Chondrocyte (in vitro differentiated cells): ENCODE measurements around the gene FAM227B. TPM values are rescaled to one million over a fixed set of nuclear protein-coding genes. Genes with fewer than 3 reads are reported as not detected.
A peak's percentile ranks its signal among the peaks of the same experiment; 100 is the strongest.

Experiments used
- DNase-seq: peaks from one replicate; pipeline ENCODE4 v3.0.0; 2021; ENCODE audit warnings: mixed read lengths, low spot score
- H3K27ac Mint-ChIP-seq: one replicate; pipeline ENCODE4 v1.8.0; 2021; ENCODE audit warnings: mild to moderate bottlenecking, moderate library complexity, mixed read lengths; ENCODE audit not compliant: unreplicated experiment
- H3K27me3 Mint-ChIP-seq: 2 replicates; pipeline ENCODE4 v1.8.0; 2021; ENCODE audit warnings: low read depth, mixed read lengths
- H3K36me3 Mint-ChIP-seq: 2 replicates; pipeline ENCODE4 v1.8.0; 2021; ENCODE audit warnings: low read depth, mixed read lengths
- H3K4me1 Mint-ChIP-seq: 2 replicates; pipeline ENCODE4 v1.8.0; 2021; ENCODE audit warnings: low read depth, mild to moderate bottlenecking, mixed read lengths
- H3K4me3 Mint-ChIP-seq: one replicate; pipeline ENCODE4 v1.8.0; 2021; ENCODE audit warnings: mild to moderate bottlenecking, moderate library complexity, mixed read lengths; ENCODE audit not compliant: unreplicated experiment
- H3K9me3 Mint-ChIP-seq: 2 replicates; pipeline ENCODE4 v1.8.0; 2021; ENCODE audit warnings: low read depth, mixed read lengths
- CTCF ChIP-seq: fragments of 200-600 bp; sonication (generic); IDR thresholded peaks from 2 replicates; pipeline ENCODE4 v1.5.0; 2021; ENCODE audit warnings: antibody characterized with exemption, mild to moderate bottlenecking, moderate library complexity
- total RNA-seq: library from RNA; stranded (reverse); gene quantifications from 3 replicates; pipeline ENCODE4 v1.2.1, GENCODE V29; 2021

FAM227B gene
- total RNA-seq, 1 donor from 2014 or later: 2.2 TPM

GRCh38 chr15:49428409-49429095 lies 192.1 kb downstream of the FAM227B start:
- Mint-ChIP-seq H3K4me1 (no peaks in the 10 kb centered on the region), H3K27me3 (no peaks in the 10 kb centered on the region)

GRCh38 chr15:49427372-49427771 lies 193.2 kb downstream of the FAM227B start:
- no peak for DNase-seq
- Mint-ChIP-seq H3K27ac (no peak overlapping the region), H3K27me3 (no peaks in the 10 kb centered on the region), H3K4me1 (no peaks in the 10 kb centered on the region), H3K36me3 (no peaks in the 10 kb centered on the region), H3K9me3 (no peaks in the 10 kb centered on the region), H3K4me3 (no peak overlapping the region)
- TF ChIP-seq CTCF: no peak

More at GRCh38 chr15:49428409-49429095, 192.1 kb downstream of the FAM227B start:
- H3K36me3 Mint-ChIP-seq: no peaks in the 10 kb centered on the region
- no peak overlapping the region for H3K4me3 Mint-ChIP-seq
- no peak for DNase-seq
- TF ChIP-seq CTCF: no peak
- no peaks in the 10 kb centered on the region for H3K9me3 Mint-ChIP-seq
- H3K27ac Mint-ChIP-seq: no peak overlapping the region

GRCh38 chr15:49424954-49425353 lies 195.7 kb downstream of the FAM227B start:
- H3K27me3 Mint-ChIP-seq: no peaks in the 10 kb centered on the region
- no peak overlapping the region for H3K27ac Mint-ChIP-seq
- no peaks in the 10 kb centered on the region for H3K36me3 Mint-ChIP-seq
- no peaks in the 10 kb centered on the region for H3K9me3 Mint-ChIP-seq
- H3K4me3 Mint-ChIP-seq: no peak overlapping the region
- TF ChIP-seq CTCF: no peak
- no peak for DNase-seq
- peaks cover 5% of the 10 kb centered on the region for H3K4me1 Mint-ChIP-seq

DNA sequence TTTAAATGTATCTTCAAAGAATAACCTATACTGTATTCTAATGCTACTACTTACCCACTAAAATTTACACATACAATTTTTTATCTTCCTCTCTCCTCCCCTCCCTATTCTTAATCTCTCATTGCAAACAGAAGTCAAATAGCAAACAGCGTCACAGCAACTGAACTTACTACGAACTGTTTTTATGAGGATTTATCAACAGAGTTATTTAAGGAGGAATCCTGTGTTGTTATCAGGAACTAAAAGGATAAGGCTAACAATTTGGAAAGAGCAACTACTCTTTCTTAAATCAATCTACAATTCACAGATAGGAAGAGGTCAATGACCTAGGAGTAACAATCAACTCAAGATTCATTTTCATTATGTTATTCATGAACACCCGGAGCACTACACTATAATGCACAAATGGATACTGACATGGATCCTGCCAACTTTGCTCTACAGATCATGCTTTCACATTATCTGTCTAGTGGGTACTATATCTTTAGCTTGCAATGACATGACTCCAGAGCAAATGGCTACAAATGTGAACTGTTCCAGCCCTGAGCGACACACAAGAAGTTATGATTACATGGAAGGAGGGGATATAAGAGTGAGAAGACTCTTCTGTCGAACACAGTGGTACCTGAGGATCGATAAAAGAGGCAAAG lies 196.6 kb downstream of the FAM227B start:
- no peak overlapping the region for H3K27ac Mint-ChIP-seq
- peaks cover 5% of the 10 kb centered on the region for H3K4me1 Mint-ChIP-seq
- no peak for DNase-seq
- no peak overlapping the region for H3K4me3 Mint-ChIP-seq
- H3K36me3 Mint-ChIP-seq: no peaks in the 10 kb centered on the region
- H3K27me3 Mint-ChIP-seq: no peaks in the 10 kb centered on the region
- TF ChIP-seq CTCF: no peak
- no peaks in the 10 kb centered on the region for H3K9me3 Mint-ChIP-seq

GRCh38 chr15:49423021-49423420 lies 197.6 kb downstream of the FAM227B start, which contains the start of gene FGF7:
FGF7 (plus strand) TSS chr15:49423242; CDS start chr15:49424298, 1,056 bp downstream.
- no peak for DNase-seq
- no peak within 1 kb of the TSS for H3K27ac Mint-ChIP-seq
- H3K4me1 Mint-ChIP-seq: peaks cover 8% of the 10 kb centered on the region
- H3K36me3 Mint-ChIP-seq: no peaks in the 10 kb centered on the region
- no peaks in the 10 kb centered on the region for H3K27me3 Mint-ChIP-seq
- peak; percentile 45 for TF ChIP-seq CTCF
- no peaks in the 10 kb centered on the region for H3K9me3 Mint-ChIP-seq
- H3K4me3 Mint-ChIP-seq: no peak within 1 kb of the TSS
